ENCODE results near the gene VWF.

The VWF gene

GRCh38 chr12:5908251-5908650 is 216.2 kb downstream of the VWF start:
- DNase-seq = no peak

DNA sequence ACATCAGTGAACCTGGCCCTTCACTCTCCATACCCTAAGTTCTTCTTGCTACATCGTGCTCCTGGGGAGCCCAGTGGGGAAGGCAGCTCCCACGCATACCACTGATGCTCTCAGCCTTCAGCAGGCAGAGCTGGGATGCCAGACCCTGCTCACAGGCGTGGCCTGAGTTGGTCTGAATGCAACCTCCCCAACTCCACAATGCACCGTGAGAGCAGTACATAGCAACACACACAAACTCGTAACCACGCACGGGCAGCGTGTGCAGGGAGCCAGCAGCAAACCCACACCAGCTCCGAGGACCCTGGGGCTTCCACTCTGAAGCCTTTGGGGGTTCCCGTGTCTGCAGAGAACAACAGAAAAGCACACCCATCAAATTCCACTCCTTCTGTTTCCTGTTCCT is 216.7 kb downstream of the VWF start:
- no peak for DNase-seq

DNA sequence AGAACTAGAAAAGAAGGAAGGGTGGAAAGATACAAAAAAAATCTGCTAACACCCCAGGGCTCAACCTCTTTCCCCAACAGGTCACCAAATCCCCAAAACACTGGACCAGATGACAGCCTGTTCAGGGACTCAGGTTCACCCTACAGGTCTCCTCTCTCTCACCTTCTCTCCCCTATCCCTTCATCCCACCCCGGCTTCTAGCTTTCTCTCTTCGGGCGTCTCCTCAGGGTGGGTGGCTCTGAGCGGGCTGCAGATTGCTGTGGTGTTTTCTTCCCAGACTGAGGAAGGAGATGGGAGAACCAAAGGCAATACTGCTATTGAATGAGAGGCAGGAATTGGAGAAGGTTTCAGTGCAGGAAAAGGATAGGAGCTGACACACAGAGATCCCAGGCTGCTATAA is 218.7 kb downstream of the VWF start:
- DNase-seq = no peak

GRCh38 chr12:5904969-5905368 is 219.5 kb downstream of the VWF start:
- DNase-seq = no peak

DNA sequence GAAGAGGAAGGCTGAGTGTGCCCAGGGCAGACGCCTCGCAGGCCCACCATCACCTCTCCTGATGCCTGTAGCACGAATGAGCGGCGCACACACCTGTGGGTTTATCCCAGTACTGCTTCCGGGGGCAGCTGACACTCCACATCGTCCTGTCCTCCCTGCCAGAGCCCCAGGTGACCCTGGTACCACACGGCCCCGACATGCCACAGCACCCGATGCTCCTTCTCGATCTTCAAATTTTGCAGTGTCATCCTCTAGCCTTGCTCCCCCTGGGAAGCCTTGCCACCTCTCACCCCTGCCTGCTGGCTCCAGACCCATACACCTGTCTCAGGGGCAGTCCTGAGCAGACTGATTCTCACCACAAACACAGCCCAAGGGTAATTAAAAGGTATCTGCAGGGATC is 220.0 kb downstream of the VWF start:
- no peak for DNase-seq

DNA sequence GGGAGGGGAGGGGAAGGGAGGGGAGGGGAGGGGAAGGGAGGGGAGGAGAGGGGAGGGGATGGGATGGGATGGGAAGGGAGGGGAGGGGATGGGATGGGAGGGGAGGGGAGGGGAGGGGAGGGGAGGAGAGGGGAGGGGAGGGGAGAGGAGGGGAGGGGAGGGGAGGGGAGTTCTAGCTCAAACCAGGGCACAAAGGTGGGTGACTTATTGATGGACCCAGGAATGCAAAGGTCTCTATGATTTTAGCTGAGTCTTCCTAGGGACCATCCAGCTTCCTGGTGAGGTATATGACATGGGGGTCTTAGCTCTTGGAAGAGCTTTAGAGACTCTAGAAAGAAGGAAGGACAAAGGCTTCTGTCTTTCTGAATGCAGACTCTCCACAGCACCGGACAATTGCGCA is 221.7 kb downstream of the VWF start:
- DNase-seq = no peak

GRCh38 chr12:5901416-5901815 is 223.1 kb downstream of the VWF start:
- DNase-seq = no peak

- no peak for DNase-seq
These were observed 223.8 kb downstream of the VWF start for GRCh38 chr12:5900533-5901205.

DNA sequence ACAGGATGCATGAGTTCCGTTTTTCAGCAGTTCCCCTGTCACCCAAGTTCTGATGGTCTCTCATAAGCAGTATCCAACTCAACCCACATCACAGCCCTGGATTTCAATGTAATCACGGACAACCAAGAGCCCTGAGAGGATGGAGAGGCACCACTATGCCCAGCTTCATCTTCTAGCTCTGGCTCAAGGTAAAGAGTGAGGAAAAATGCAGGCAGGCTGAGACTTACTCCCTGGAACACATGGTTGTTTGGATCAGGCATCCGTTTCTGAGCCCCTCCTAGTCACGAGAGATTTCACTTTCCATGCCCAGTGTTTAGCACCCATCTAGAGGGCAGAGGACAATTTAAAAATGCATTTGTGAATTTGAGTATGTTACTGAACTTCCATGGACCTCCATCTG is 224.4 kb downstream of the VWF start:
- DNase-seq = no peak

DNA sequence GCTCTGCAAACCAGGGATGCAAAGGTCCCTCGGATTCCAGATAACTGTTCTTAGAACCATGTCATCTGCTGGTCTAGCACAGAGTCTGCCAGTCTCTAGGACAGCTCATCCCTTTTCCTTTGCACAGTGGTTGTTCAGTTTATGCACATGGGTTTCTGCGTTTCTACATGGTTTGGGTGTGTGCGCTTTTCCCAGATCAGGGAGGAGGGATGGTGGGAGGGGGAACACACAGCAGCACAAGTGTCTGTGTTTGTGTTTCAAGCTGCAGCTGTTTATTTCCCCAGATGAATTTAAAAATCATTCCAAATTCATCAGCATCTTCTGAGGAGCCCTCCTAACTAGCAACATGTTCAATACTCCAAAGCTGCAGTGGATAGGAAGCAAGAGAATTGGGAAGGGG is 224.8 kb downstream of the VWF start:
- no peak for DNase-seq

- no peak for DNase-seq
These were observed 225.6 kb downstream of the VWF start for GRCh38 chr12:5898874-5899273.
